Thoracic aorta (tissue), 2 donors: Measurements from ENCODE around the gene TP53TG5. TPM values are rescaled to one million over a fixed set of nuclear protein-coding genes. Genes with fewer than 3 reads are reported as not detected.
"Not testable (repeated sequence)": the region's sequence is repeated elsewhere in the genome, so short reads cannot be mapped to it uniquely, and the experiment has no call there.

ENCODE experiments used
- ATAC-seq: fragments of 150-250 bp; one replicate; pipeline ENCODE4 v1.8.0; 2017; ENCODE audit warnings: low read depth; ENCODE audit not compliant: insufficient number of reproducible peaks, low FRiP score
- DNase-seq: peaks from one replicate; pipeline ENCODE4 v3.0.0-alpha.2; 2020; ENCODE audit warnings: low spot score
- H3K27ac ChIP-seq, 2 donors: fragments of 200-600 bp; sonication (generic); 1 replicate in 1 of 2; 2 replicates in 1 of 2; pipeline ENCODE4 v1.5.1; 2016; ENCODE audit warnings: mild to moderate bottlenecking in 2 of 2, moderate library complexity in 2 of 2
- H3K27me3 ChIP-seq: fragments of 200-600 bp; sonication (generic); replicated peaks from 2 replicates; pipeline ENCODE4 v1.6.0; 2016; ENCODE audit warnings: mild to moderate bottlenecking; ENCODE audit not compliant: insufficient read depth
- H3K36me3 ChIP-seq: fragments of 200-600 bp; sonication (generic); one replicate; pipeline ENCODE4 v1.5.1; 2016
- H3K4me1 ChIP-seq, 2 donors: fragments of 200-600 bp; sonication (generic); 1 replicate in 1 of 2; 2 replicates in 1 of 2; pipeline versions ENCODE4 v1.5.1 to v1.6.0; 2016; ENCODE audit warnings: low read depth in 2 of 2, mild to moderate bottlenecking in 1 of 2; ENCODE audit not compliant: control insufficient read depth in 1 of 2
- H3K4me3 ChIP-seq: fragments of 200-600 bp; sonication (generic); 2 replicates; pipeline ENCODE4 v1.5.1; 2016; ENCODE audit warnings: mild to moderate bottlenecking
- H3K9me3 ChIP-seq: fragments of 200-600 bp; sonication (generic); 2 replicates; pipeline ENCODE4 v1.5.1; 2016
- CTCF ChIP-seq: fragments of 200-600 bp; sonication (generic); IDR thresholded peaks from one replicate; pipeline ENCODE4 v1.5.1; 2019; ENCODE audit warnings: antibody characterized with exemption
- total RNA-seq, 2 donors: library from RNA; depleted of rRNA; stranded (reverse); fragments of >200 nt; gene quantifications; one replicate each; pipeline versions ENCODE4 v1.1.0 to v1.2.3, GENCODE V29; 2016

The TP53TG5 gene
- total RNA-seq, 2 donors from 2014 or later: not detected

GRCh38 chr20:45354423-45355208 lies 23.5 kb downstream of the TP53TG5 start:
- TF ChIP-seq CTCF: no peak
- H3K36me3 ChIP-seq: no peaks in the 10 kb centered on the region
- no peak for DNase-seq
- H3K9me3 ChIP-seq: no peaks in the 10 kb centered on the region
- peaks cover 25 to 26% of the 10 kb centered on the region in 2 donors for H3K4me1 ChIP-seq
- H3K27ac ChIP-seq: no peak overlapping the region
- no peak overlapping the region for H3K4me3 ChIP-seq
- no peak for ATAC-seq
- H3K27me3 ChIP-seq: no peaks in the 10 kb centered on the region

DNA sequence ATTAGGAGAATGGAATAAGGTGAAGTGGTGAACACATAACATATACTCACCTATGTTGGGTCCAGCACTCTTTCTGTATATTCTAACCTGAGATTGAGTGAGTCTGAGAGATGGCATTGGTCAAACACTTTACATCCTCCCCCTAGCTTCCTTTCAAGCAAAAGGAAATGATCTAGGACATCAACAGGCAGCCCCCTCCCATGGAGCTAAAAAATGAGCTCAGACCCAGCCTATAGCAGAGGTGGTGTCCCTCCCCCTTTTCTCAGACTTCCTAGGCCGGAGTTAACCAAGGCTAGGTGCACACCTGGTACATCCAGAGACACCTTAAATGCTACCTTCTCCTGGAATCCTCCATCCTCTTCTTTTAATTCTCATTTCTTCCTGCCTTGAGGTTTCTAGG lies 24.4 kb downstream of the TP53TG5 start:
- ATAC-seq (no peak), DNase-seq (no peak)
- TF ChIP-seq CTCF: no peak
- no peak overlapping the region for H3K4me3 ChIP-seq
- H3K9me3 ChIP-seq: no peaks in the 10 kb centered on the region
- H3K4me1 ChIP-seq: peaks cover 20 to 21% of the 10 kb centered on the region in 2 donors
- no peak overlapping the region for H3K27ac ChIP-seq
- H3K36me3 ChIP-seq: no peaks in the 10 kb centered on the region
- H3K27me3 ChIP-seq: no peaks in the 10 kb centered on the region

DNA sequence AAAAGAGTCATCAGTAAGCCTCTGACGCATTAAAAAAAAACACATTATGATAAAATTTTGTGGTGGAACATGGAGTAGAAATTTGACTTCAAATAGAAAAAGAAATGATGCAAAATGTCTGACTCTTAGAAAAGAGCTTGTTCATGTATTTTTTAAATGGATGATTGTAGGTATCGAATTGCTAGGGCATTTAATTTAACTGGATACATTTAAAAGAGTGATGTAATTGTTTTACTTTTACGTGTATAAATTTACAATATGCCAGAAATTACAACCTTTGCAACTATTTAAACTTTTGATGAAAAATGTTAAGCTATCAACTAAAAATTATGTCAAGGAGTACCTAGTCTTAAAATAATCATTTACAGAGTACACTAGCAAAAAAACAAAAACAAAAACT lies 25.4 kb downstream of the TP53TG5 start:
- Histone ChIP-seq H3K27ac (no peak overlapping the region), H3K9me3 (no peaks in the 10 kb centered on the region), H3K4me1 (peaks cover 13 to 14% of the 10 kb centered on the region in 2 donors), H3K4me3 (no peak overlapping the region), H3K36me3 (no peaks in the 10 kb centered on the region), H3K27me3 (no peaks in the 10 kb centered on the region)
- ATAC-seq (no peak), DNase-seq (no peak)
- no peak for TF ChIP-seq CTCF

DNA sequence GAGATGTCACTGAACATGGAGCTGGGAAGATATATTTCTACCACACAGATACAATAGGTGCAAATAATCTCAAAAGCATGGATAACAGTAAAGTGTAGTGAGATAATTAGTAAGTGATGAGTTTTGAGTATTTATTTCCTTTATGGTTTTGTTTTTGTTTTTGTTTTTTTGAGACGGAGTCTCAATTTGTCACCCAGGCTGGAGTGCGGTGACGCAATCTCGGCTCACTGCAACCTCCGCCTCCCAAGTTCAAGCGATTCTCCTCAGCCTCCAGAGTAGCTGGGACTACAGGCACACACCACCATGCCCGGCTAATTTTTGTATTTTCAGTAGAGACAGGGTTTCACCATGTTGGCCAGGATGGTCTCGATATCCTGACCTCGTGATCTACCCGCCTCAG lies 27.3 kb downstream of the TP53TG5 start:
- DNase-seq, H3K36me3 ChIP-seq: not testable (repeated sequence)
- peaks cover 12 to 23% of the 10 kb centered on the region in 2 donors for H3K4me1 ChIP-seq

DNA sequence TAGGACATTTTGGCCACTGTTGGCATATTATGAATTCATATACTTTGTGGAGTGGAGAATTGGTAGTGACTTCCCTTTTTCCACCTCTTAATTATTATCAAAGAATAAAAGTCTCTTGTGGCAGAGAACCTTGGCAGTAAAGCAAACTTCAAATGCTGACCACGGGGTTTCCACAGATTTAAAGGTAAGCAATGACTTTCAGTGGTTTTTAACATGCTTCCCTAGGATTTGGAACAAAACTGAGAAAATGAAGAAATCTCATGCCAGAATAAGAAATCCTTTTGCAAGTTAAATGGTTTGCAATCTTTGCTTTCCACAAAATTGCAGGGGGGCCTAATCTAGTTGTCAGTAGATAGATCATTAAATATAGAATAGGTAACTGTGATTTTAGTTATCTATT lies 27.9 kb downstream of the TP53TG5 start:
- H3K9me3 ChIP-seq: no peaks in the 10 kb centered on the region
- H3K36me3 ChIP-seq: no peaks in the 10 kb centered on the region
- TF ChIP-seq CTCF: no peak
- H3K27ac ChIP-seq: no peak overlapping the region
- DNase-seq: no peak
- peaks cover 16 to 29% of the 10 kb centered on the region in 2 donors for H3K4me1 ChIP-seq
- ATAC-seq: no peak
- H3K4me3 ChIP-seq: no peak overlapping the region
- H3K27me3 ChIP-seq: no peaks in the 10 kb centered on the region

More for the DNA sequence above, 27.3 kb downstream of the TP53TG5 start:
- not testable (repeated sequence) for ATAC-seq, H3K9me3 ChIP-seq, H3K4me3 ChIP-seq, H3K27ac ChIP-seq, H3K27me3 ChIP-seq
